Measurements from ENCODE around the gene EIF2B5. TPM values are rescaled to one million over a fixed set of nuclear protein-coding genes. Genes with fewer than 3 reads are reported as not detected.

The EIF2B5 gene
- total and polyA plus RNA-seq, 2 of the 13 experiments (the other 11 are each of a cell fraction or from before 2014, with no cell fraction given), result 38.4 to 60.2 TPM

- 0 out of 2 replicates have a peak, but pooled peaks have one; percentile 36 for TF ChIP-seq KDM3A (CRISPR knock-in tag; IDR thresholded peaks at IDR 0.05; ENCODE audit: low read depth)
- 0 out of 2 replicates have a peak, but pooled peaks have one; percentile 3 for TF ChIP-seq FOSL2 (CRISPR knock-in tag; IDR thresholded peaks at IDR 0.05)
- TF ChIP-seq KLF9 (CRISPR knock-in tag; IDR thresholded peaks at IDR 0.05; ENCODE audit: low read depth), result no peak
- 0 out of 2 replicates have a peak, but pooled peaks have one; percentile 32 for TF ChIP-seq GPN1 (CRISPR knock-in tag; IDR thresholded peaks at IDR 0.05; ENCODE audit: borderline replicate concordance)
- TF ChIP-seq HOXA3 (CRISPR knock-in tag; IDR thresholded peaks at IDR 0.05), result peak; percentile 56; the same call in 1 of the 2 replicates
- no peak for TF ChIP-seq TAF15 (IDR thresholded peaks at IDR 0.05; ENCODE audit: low read depth, low read length, poor library complexity, severe bottlenecking)
- no peak for TF ChIP-seq MAFG (CRISPR knock-in tag; IDR thresholded peaks at IDR 0.05)
- no peak for TF ChIP-seq SP140L (CRISPR knock-in tag; IDR thresholded peaks at IDR 0.05; ENCODE audit: borderline replicate concordance)
- peak; percentile 94; the same call in 1 of the 3 replicates for TF ChIP-seq MXI1 (IDR thresholded peaks at IDR 0.05; ENCODE audit: borderline replicate concordance, low read depth, low read length)
- no peak for TF ChIP-seq RFX3 (CRISPR knock-in tag; IDR thresholded peaks at IDR 0.05)
- TF ChIP-seq, protein P1, sequence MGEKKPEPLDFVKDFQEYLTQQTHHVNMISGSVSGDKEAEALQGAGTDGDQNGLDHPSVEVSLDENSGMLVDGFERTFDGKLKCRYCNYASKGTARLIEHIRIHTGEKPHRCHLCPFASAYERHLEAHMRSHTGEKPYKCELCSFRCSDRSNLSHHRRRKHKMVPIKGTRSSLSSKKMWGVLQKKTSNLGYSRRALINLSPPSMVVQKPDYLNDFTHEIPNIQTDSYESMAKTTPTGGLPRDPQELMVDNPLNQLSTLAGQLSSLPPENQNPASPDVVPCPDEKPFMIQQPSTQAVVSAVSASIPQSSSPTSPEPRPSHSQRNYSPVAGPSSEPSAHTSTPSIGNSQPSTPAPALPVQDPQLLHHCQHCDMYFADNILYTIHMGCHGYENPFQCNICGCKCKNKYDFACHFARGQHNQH (CRISPR knock-in tag; IDR thresholded peaks at IDR 0.05), result peak; percentile 70
- peak; percentile 81 for TF ChIP-seq ZNF574 (CRISPR knock-in tag; IDR thresholded peaks at IDR 0.05)
- no peak for TF ChIP-seq ZNF138 (CRISPR knock-in tag; IDR thresholded peaks at IDR 0.05; ENCODE audit: low read depth)
- no peak for TF ChIP-seq ZSCAN12 (CRISPR knock-in tag; IDR thresholded peaks at IDR 0.05)
- TF ChIP-seq ZNF460 (CRISPR knock-in tag; IDR thresholded peaks at IDR 0.05; ENCODE audit: borderline replicate concordance), result no peak; the same call in 1 of the 2 replicates
- TF ChIP-seq NCOR1 (IDR thresholded peaks at IDR 0.05; ENCODE audit: borderline replicate concordance, low read length), result no peak
- TF ChIP-seq ZNF362 (CRISPR knock-in tag; IDR thresholded peaks at IDR 0.05; ENCODE audit: borderline replicate concordance), result peak; percentile 35; the same call in 1 of the 2 replicates
- no peak for TF ChIP-seq ZEB1 (IDR thresholded peaks at IDR 0.05; ENCODE audit: insufficient replicate concordance, low read depth)
- TF ChIP-seq MYNN (CRISPR knock-in tag; IDR thresholded peaks at IDR 0.05; ENCODE audit: low read depth), result no peak
- no peak for TF ChIP-seq ZNF567 (CRISPR knock-in tag; IDR thresholded peaks at IDR 0.05; ENCODE audit: borderline replicate concordance)
- TF ChIP-seq, protein P2, sequence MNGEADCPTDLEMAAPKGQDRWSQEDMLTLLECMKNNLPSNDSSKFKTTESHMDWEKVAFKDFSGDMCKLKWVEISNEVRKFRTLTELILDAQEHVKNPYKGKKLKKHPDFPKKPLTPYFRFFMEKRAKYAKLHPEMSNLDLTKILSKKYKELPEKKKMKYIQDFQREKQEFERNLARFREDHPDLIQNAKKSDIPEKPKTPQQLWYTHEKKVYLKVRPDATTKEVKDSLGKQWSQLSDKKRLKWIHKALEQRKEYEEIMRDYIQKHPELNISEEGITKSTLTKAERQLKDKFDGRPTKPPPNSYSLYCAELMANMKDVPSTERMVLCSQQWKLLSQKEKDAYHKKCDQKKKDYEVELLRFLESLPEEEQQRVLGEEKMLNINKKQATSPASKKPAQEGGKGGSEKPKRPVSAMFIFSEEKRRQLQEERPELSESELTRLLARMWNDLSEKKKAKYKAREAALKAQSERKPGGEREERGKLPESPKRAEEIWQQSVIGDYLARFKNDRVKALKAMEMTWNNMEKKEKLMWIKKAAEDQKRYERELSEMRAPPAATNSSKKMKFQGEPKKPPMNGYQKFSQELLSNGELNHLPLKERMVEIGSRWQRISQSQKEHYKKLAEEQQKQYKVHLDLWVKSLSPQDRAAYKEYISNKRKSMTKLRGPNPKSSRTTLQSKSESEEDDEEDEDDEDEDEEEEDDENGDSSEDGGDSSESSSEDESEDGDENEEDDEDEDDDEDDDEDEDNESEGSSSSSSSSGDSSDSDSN (CRISPR knock-in tag; IDR thresholded peaks at IDR 0.05), result no peak
- TF ChIP-seq ZNF549 (CRISPR knock-in tag; IDR thresholded peaks at IDR 0.05), result no peak
Observed at GRCh38 chr3:184185461-184186183, 50.5 kb downstream of the EIF2B5 start (continued).
